Right ventricle myocardium inferior (tissue), 1 donor: Measurements from ENCODE around the gene VTI1A. TPM values are rescaled to one million over a fixed set of nuclear protein-coding genes. Genes with fewer than 3 reads are reported as not detected.

Source experiments
- ATAC-seq: fragments of 200-7000 bp; cut with Tn5 transposase; one replicate; pipeline ENCODE4 v1.9.1; 2020; ENCODE audit warnings: mild to moderate bottlenecking, moderate library complexity
- DNase-seq: peaks from one replicate; pipeline ENCODE4 v3.0.0; 2021; ENCODE audit errors: missing footprints
- intact Hi-C: fragments of 100-400 bp; cut with DNase I; formaldehyde crosslinking; loops from one replicate; pipeline ENCODE4 v1.11.0; 2022
- total RNA-seq: library from RNA; stranded (reverse); fragmentation: NEBNext Ultra II Directional; extraction: Animal tissue kit (Norgen Biotek cat#: 25700); gene quantifications from one replicate; pipeline ENCODE4 v1.2.1, GENCODE V29; 2021
- donor health status: DM: no; HTN: yes; CAD: no; lungs with severe emphysema.

The VTI1A gene
- total RNA-seq, 1 donor from 2014 or later, result 21.2 TPM

GRCh38 chr10:112801004-112801403 is 354.0 kb downstream of the VTI1A start:
- intact Hi-C loops, result no loop called here
- ATAC-seq (no peak), DNase-seq (no peak)

- no peak for DNase-seq
- intact Hi-C loops, result no loop called here
- ATAC-seq, result no peak
Measured at GRCh38 chr10:112801748-112802147, 354.7 kb downstream of the VTI1A start.

GRCh38 chr10:112802411-112803022 is 355.5 kb downstream of the VTI1A start:
- ATAC-seq, result no peak
- intact Hi-C loops, result no loop called here
- DNase-seq, result no peak

GRCh38 chr10:112803961-112804401 is 357.0 kb downstream of the VTI1A start:
- DNase-seq, result no peak
- intact Hi-C loops, result no loop called here
- no peak for ATAC-seq

GRCh38 chr10:112805254-112805590 is 358.2 kb downstream of the VTI1A start:
- DNase-seq, result no peak
- intact Hi-C loops, result no loop called here
- ATAC-seq, result no peak

GRCh38 chr10:112805701-112806100 is 358.7 kb downstream of the VTI1A start:
- intact Hi-C loops, result no loop called here
- DNase-seq (no peak), ATAC-seq (no peak)

GRCh38 chr10:112807013-112807412 is 360.0 kb downstream of the VTI1A start:
- no peak for ATAC-seq
- no peak for DNase-seq
- intact Hi-C loops, result no loop called here

- ATAC-seq, result no peak
- intact Hi-C loops, result no loop called here
- no peak for DNase-seq
Measured at GRCh38 chr10:112809736-112810135, 362.7 kb downstream of the VTI1A start.

GRCh38 chr10:112810711-112811151 is 363.7 kb downstream of the VTI1A start:
- intact Hi-C loops, result no loop called here

GRCh38 chr10:112811741-112812551 is 364.9 kb downstream of the VTI1A start:
- DNase-seq (no peak), ATAC-seq (no peak)
- intact Hi-C loops, result no loop called here

More at GRCh38 chr10:112810711-112811151, 363.7 kb downstream of the VTI1A start:
- ATAC-seq, result no peak
- DNase-seq, result no peak

GRCh38 chr10:112812586-112812985 is 365.6 kb downstream of the VTI1A start:
- no peak for ATAC-seq
- intact Hi-C loops, result no loop called here
- no peak for DNase-seq

- intact Hi-C loops, result no loop called here
- ATAC-seq (no peak), DNase-seq (no peak)
Measured at GRCh38 chr10:112813866-112814591, 367.0 kb downstream of the VTI1A start.

- ATAC-seq (peak; percentile 35), DNase-seq (no peak)
- intact Hi-C loops, result no loop called here
Measured at GRCh38 chr10:112815269-112816032, 368.4 kb downstream of the VTI1A start.

- ATAC-seq (peak; percentile 30), DNase-seq (no peak)
- intact Hi-C loops, result no loop called here
Measured at GRCh38 chr10:112816033-112816430, 369.0 kb downstream of the VTI1A start.

- intact Hi-C loops, result no loop called here
Measured at GRCh38 chr10:112816891-112817290, 369.9 kb downstream of the VTI1A start.

GRCh38 chr10:112817981-112818777 is 371.2 kb downstream of the VTI1A start:
- DNase-seq (no peak), ATAC-seq (no peak)
- intact Hi-C loops, result no loop called here

More at GRCh38 chr10:112816891-112817290, 369.9 kb downstream of the VTI1A start:
- DNase-seq (no peak), ATAC-seq (no peak)

- intact Hi-C loops, result no loop called here
Measured at GRCh38 chr10:112819231-112819630, 372.2 kb downstream of the VTI1A start.

GRCh38 chr10:112820320-112820719 is 373.3 kb downstream of the VTI1A start:
- intact Hi-C loops, result no loop called here
- ATAC-seq, result no peak
- no peak for DNase-seq

More at GRCh38 chr10:112819231-112819630, 372.2 kb downstream of the VTI1A start:
- DNase-seq, result no peak
- ATAC-seq, result no peak
